Activated CD8-positive, alpha-beta memory T cell treated with anti-CD3 and anti-CD28 coated beads for 4 hours (primary cell): ENCODE measurements around the gene RASA4B.
A peak's percentile ranks its signal among the peaks of the same experiment; 100 is the strongest.
"Not testable (repeated sequence)": the region's sequence is repeated elsewhere in the genome, so short reads cannot be mapped to it uniquely, and the experiment has no call there.

Source experiments
- DNase-seq, 2 donors: peaks; one replicate each; pipeline ENCODE4 v3.0.0-alpha.2; 2020; ENCODE audit warnings: low read depth in 2 of 2

Gene RASA4B

GRCh38 chr7:102511860-102512522 lies 5.6 kb downstream of the RASA4B start:
- DNase-seq, result not testable (repeated sequence)

GRCh38 chr7:102510575-102510974 lies 7.0 kb downstream of the RASA4B start:
- DNase-seq, result not testable (repeated sequence)

GRCh38 chr7:102507410-102508088 lies 10.0 kb downstream of the RASA4B start:
- DNase-seq, result not testable (repeated sequence)

GRCh38 chr7:102505298-102506185 lies 12.0 kb downstream of the RASA4B start:
- DNase-seq, result not testable (repeated sequence)

GRCh38 chr7:102503141-102503540 lies 14.4 kb downstream of the RASA4B start:
- DNase-seq, result not testable (repeated sequence)

GRCh38 chr7:102498321-102498720 lies 19.3 kb downstream of the RASA4B start:
- not testable (repeated sequence) for DNase-seq

- DNase-seq, result not testable (repeated sequence)
Measured at GRCh38 chr7:102497308-102497707, 20.3 kb downstream of the RASA4B start.

- not testable (repeated sequence) for DNase-seq
Measured at GRCh38 chr7:102496861-102497260, 20.7 kb downstream of the RASA4B start.

GRCh38 chr7:102494473-102495149 lies 23.0 kb downstream of the RASA4B start:
- DNase-seq, result not testable (repeated sequence)

GRCh38 chr7:102494026-102494425 lies 23.6 kb downstream of the RASA4B start:
- not testable (repeated sequence) for DNase-seq

- not testable (repeated sequence) for DNase-seq
Measured at GRCh38 chr7:102493220-102493935, 24.2 kb downstream of the RASA4B start.

- not testable (repeated sequence) for DNase-seq
Measured at GRCh38 chr7:102490529-102491075, 27.0 kb downstream of the RASA4B start.

GRCh38 chr7:102484317-102484716 lies 33.3 kb downstream of the RASA4B start:
- DNase-seq, result not testable (repeated sequence)

GRCh38 chr7:102481962-102482361 lies 35.6 kb downstream of the RASA4B start:
- DNase-seq, result not testable (repeated sequence)

- not testable (repeated sequence) for DNase-seq
Measured at GRCh38 chr7:102479982-102480637, 37.5 kb downstream of the RASA4B start.

GRCh38 chr7:102479209-102479584 lies 38.4 kb downstream of the RASA4B start:
- not testable (repeated sequence) for DNase-seq

GRCh38 chr7:102478314-102479208 lies 39.0 kb downstream of the RASA4B start, which contains the start of gene POLR2J:
Gene POLR2J (minus strand): TSS chr7:102478922. CDS start chr7:102478860, 62 bp downstream.
- peak; percentile 82 to 98 for DNase-seq

GRCh38 chr7:102474736-102475435 lies 42.7 kb downstream of the RASA4B start:
- DNase-seq, result not testable (repeated sequence)
